ENCODE measurements around the gene FERMT2.

- no peak for TF ChIP-seq CTCF (IDR thresholded peaks at IDR 0.05; ENCODE audit: insufficient read depth, low read depth, low read length)
- TF ChIP-seq EZH2 (IDR thresholded peaks at IDR 0.05; ENCODE audit: insufficient read depth, low read length), result no peak
Observed at GRCh38 chr14:52902971-52903619, 47.8 kb downstream of the FERMT2 start.
